Measurements from ENCODE around the gene SLC2A6. TPM values are rescaled to one million over a fixed set of nuclear protein-coding genes. Genes with fewer than 3 reads are reported as not detected.

SLC2A6 gene
- total RNA-seq, 4 donors from 2014 or later = 0.41 to 2.4 (median 1.4) TPM

GRCh38 chr9:133473743-133474142, 5.2 kb downstream of the SLC2A6 start:
- Histone ChIP-seq H3K36me3 (no peaks in the 10 kb centered on the region), H3K9me3 (no peaks in the 10 kb centered on the region), H3K4me1 (peaks cover 4 to 7% of the 10 kb centered on the region in 2 donors), H3K4me3 (no peak overlapping the region), H3K27ac (no peak overlapping the region), H3K27me3 (no peaks in the 10 kb centered on the region)
- TF ChIP-seq CTCF (IDR thresholded peaks at IDR 0.05 in 4 of 5, conservative IDR thresholded peaks at IDR 0.05 in 1 of 5) (no peak), POLR2A (IDR thresholded peaks at IDR 0.05) (no peak)
- intact Hi-C loops (cut with DNase I; ENCODE audit: low total_unique reads) (no loop called here), in situ Hi-C loops (cut with MboI; ENCODE audit: low sequenced_read_pairs in 4 of 4) (no loop called here)
- no peak for DNase-seq
- ATAC-seq = no peak

DNA sequence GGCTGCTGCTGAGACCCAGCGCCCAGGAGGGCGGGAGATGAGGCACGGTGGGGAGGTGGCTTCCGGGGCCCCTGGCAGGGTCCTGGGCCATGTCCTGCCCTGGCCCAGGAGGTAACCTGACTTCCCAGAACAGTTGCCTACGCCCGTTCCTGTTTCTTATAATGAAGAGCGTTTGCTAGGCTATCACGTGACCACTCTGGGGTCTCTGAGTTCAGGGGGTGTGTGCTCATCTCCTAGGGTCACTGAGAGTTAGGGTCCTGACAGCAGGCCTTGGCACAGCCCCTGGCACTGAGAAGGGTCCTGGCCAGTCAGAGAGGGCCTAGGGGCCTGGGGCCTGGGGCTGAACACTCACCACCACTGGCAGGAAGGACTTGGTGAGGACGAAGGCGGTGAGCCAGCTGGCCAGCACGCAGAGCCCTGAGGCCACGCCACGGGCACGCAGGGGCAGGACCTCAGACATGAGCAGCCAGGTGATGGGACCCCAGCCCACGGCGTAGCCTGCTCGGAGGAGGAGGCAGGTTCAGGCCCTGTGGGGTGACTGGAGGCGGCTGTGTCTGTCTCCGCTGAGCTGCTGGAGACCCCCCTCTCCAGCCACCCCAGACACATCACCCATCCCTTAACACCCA, 6.0 kb downstream of the SLC2A6 start:
- Histone ChIP-seq H3K4me3 (no peak overlapping the region), H3K4me1 (no peaks in the 10 kb centered on the region), H3K36me3 (no peaks in the 10 kb centered on the region), H3K9me3 (no peaks in the 10 kb centered on the region), H3K27ac (no peak overlapping the region), H3K27me3 (no peaks in the 10 kb centered on the region)
- in situ Hi-C loops (cut with MboI; ENCODE audit: low sequenced_read_pairs in 4 of 4) = no loop called here
- intact Hi-C loops (cut with DNase I; ENCODE audit: low total_unique reads) = no loop called here
- DNase-seq (no peak), ATAC-seq (no peak)
- no peak for TF ChIP-seq POLR2A (IDR thresholded peaks at IDR 0.05)
- TF ChIP-seq CTCF (IDR thresholded peaks at IDR 0.05 in 4 of 5, conservative IDR thresholded peaks at IDR 0.05 in 1 of 5) = no peak

- Histone ChIP-seq H3K4me3 (no peak overlapping the region), H3K9me3 (no peaks in the 10 kb centered on the region), H3K27ac (no peak overlapping the region), H3K4me1 (no peaks in the 10 kb centered on the region), H3K36me3 (no peaks in the 10 kb centered on the region), H3K27me3 (no peaks in the 10 kb centered on the region)
- intact Hi-C loops (cut with DNase I; ENCODE audit: low total_unique reads) = no loop called here
- DNase-seq (no peak), ATAC-seq (no peak)
- in situ Hi-C loops (cut with MboI; ENCODE audit: low sequenced_read_pairs in 4 of 4) = no loop called here
- TF ChIP-seq CTCF (IDR thresholded peaks at IDR 0.05 in 4 of 5, conservative IDR thresholded peaks at IDR 0.05 in 1 of 5) = no peak
- TF ChIP-seq POLR2A (IDR thresholded peaks at IDR 0.05) = no peak
Measured at GRCh38 chr9:133472277-133472645, 6.6 kb downstream of the SLC2A6 start.

DNA sequence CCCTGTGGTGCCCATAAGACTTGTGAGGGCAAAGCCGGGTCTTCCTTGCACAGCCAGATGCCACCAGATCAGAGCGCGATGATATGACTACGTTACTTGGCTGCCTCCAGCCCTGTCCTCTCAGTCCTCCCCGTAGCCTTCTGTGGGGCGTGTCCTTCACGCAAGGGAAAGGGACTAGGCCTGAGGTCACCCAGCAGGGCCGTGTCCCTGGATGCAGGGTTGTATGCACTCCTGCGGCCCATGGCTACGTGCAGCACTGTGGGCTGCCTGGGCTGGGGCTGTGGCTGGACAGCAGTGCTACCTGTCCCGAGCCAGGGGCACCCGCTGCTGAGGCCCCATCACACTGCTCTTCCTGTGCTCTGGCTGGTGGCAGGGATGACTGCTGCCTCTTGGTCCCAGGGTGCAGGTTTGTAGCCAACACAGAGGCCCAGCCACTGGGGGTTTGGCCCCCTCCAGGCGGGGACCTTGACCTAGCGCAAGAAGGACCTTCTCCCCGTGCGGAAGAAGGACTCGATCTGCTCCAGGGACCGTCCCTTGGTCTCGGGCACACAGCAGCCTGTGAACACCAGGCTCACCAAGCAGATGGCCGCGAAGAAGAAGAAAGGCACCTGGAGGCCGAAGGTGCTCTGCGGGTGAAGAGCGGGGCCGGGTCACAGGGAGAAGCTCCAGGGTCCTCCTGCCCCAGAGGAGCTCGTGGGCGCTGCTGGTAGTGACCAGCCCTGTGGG, 7.2 kb downstream of the SLC2A6 start:
- Histone ChIP-seq H3K9me3 (no peaks in the 10 kb centered on the region), H3K27ac (no peak overlapping the region), H3K36me3 (no peaks in the 10 kb centered on the region), H3K4me3 (no peak overlapping the region), H3K27me3 (no peaks in the 10 kb centered on the region), H3K4me1 (no peaks in the 10 kb centered on the region)
- intact Hi-C loops (cut with DNase I; ENCODE audit: low total_unique reads) (no loop called here), in situ Hi-C loops (cut with MboI; ENCODE audit: low sequenced_read_pairs in 4 of 4) (no loop called here)
- TF ChIP-seq POLR2A (IDR thresholded peaks at IDR 0.05) (no peak), CTCF (IDR thresholded peaks at IDR 0.05 in 4 of 5, conservative IDR thresholded peaks at IDR 0.05 in 1 of 5) (no peak)
- ATAC-seq = no peak
- no peak for DNase-seq
